Kidney (tissue), 14 donors: ENCODE data around the gene IDUA. TPM values are rescaled to one million over a fixed set of nuclear protein-coding genes. Genes with fewer than 3 reads are reported as not detected.

ENCODE experiments used
- DNase-seq, 5 donors: peaks; one replicate each; pipeline ENCODE4 v3.0.0-alpha.2; 2013 to 2020
- FAIRE-seq: peaks from 2 replicates; lab custom pipeline; 2012; peaks lifted over from hg19 to GRCh38; lab: Jason Lieb, UNC
- H3K27ac ChIP-seq, 2 donors: one replicate each; pipeline ENCODE4 v1.7.0; 2013; ENCODE audit warnings: low read depth in 2 of 2, low read length in 2 of 2, inconsistent platforms in 1 of 2
- H3K27me3 ChIP-seq: one replicate; pipeline ENCODE4 v1.7.1; 2013; ENCODE audit warnings: low read length, inconsistent platforms; ENCODE audit not compliant: control insufficient read depth, insufficient read depth
- H3K36me3 ChIP-seq, 3 donors: one replicate each; pipeline versions ENCODE4 v1.7.0 to v1.7.1; 2013; ENCODE audit warnings: low read length in 3 of 3, control low read depth in 1 of 3, inconsistent platforms in 1 of 3; ENCODE audit not compliant: insufficient read depth in 3 of 3, control insufficient read depth in 2 of 3
- H3K4me1 ChIP-seq, 3 donors: one replicate each; pipeline versions ENCODE4 v1.7.0 to v1.7.1; 2013; ENCODE audit warnings: low read length in 3 of 3, inconsistent platforms in 1 of 3, low read depth in 1 of 3; ENCODE audit not compliant: control insufficient read depth in 2 of 3, insufficient read depth in 2 of 3
- H3K4me3 ChIP-seq, 3 donors: one replicate each; pipeline versions ENCODE4 v1.7.0 to v1.8.1; 2013; ENCODE audit warnings: low read length in 3 of 3, control low read depth in 1 of 3, inconsistent platforms in 1 of 3
- H3K9ac ChIP-seq, 3 donors: one replicate each; pipeline versions ENCODE4 v1.7.0 to v1.7.1; 2013; ENCODE audit warnings: low read length in 3 of 3, control low read depth in 1 of 3, inconsistent platforms in 1 of 3
- H3K9me3 ChIP-seq, 3 donors: one replicate each; pipeline versions ENCODE4 v1.7.0 to v1.7.1; 2013; ENCODE audit warnings: low read length in 3 of 3, control low read depth in 1 of 3, inconsistent platforms in 1 of 3; ENCODE audit not compliant: control insufficient read depth in 2 of 3, insufficient read depth in 1 of 3
- CTCF ChIP-seq: IDR thresholded peaks from 3 replicates; pipeline ENCODE4 v1.5.1; 2012; ENCODE audit warnings: mild to moderate bottlenecking, moderate library complexity, borderline replicate concordance; ENCODE audit not compliant: insufficient read depth; ENCODE audit errors: extremely low read depth
- intact Hi-C: fragments of 100-400 bp; cut with DNase I; formaldehyde crosslinking; loops from one replicate; pipeline ENCODE4 v1.11.1; 2022
- polyA plus RNA-seq: library from polyadenylated mRNA; stranded (reverse); fragments of 350-450 nt; fragmentation: Illumina TruSeq; extraction: RNeasy Lipid Tissue Mini Kit (QIAGEN cat#74804); gene quantifications from one replicate; pipeline ENCODE4 v1.2.3, GENCODE V29; 2014; ENCODE audit warnings: low read depth, low replicate concordance; ENCODE audit not compliant: insufficient read depth
- total RNA-seq: library from RNA; stranded (reverse); fragmentation: NEBNext Ultra II Directional; extraction: Animal tissue kit (Norgen Biotek cat#: 25700); gene quantifications from one replicate; pipeline ENCODE4 v1.2.1, GENCODE V29; 2021
- donor health status: control.
- donor health status: control.
- donor health status: control.
- donor health status: control.
- donor health status: control.
- donor health status: DM: yes; HTN: yes; CAD: no.
- donor health status: Normal renal cell carcinoma (clear cell type).

Gene IDUA
- total and polyA plus RNA-seq, 2 donors from 2014 or later: 11.9 to 58.5 TPM

- no peak for TF ChIP-seq CTCF
- FAIRE-seq (no peak), DNase-seq (no peak)
- Histone ChIP-seq H3K4me3 (no peak overlapping the region), H3K9ac (no peak overlapping the region), H3K4me1 (peaks cover 0 to 7% (median 5%) of the 10 kb centered on the region in 3 donors), H3K36me3 (no peaks in the 10 kb centered on the region), H3K27me3 (peaks cover 18% of the 10 kb centered on the region), H3K9me3 (no peaks in the 10 kb centered on the region), H3K27ac (no peak overlapping the region)
- intact Hi-C loops: no loop called here
These were observed 15.9 kb downstream of the IDUA start for GRCh38 chr4:1002631-1003251.

GRCh38 chr4:1003271-1004070 lies 16.6 kb downstream of the IDUA start:
- Histone ChIP-seq H3K4me3 (no peak overlapping the region), H3K27me3 (peaks cover 12% of the 10 kb centered on the region), H3K27ac (no peak overlapping the region), H3K9me3 (no peaks in the 10 kb centered on the region), H3K36me3 (no peaks in the 10 kb centered on the region), H3K9ac (no peak overlapping the region), H3K4me1 (peaks cover 0 to 6% (median 0%) of the 10 kb centered on the region in 3 donors)
- DNase-seq (no peak), FAIRE-seq (no peak)
- intact Hi-C loops: no loop called here
- TF ChIP-seq CTCF: no peak

GRCh38 chr4:1004071-1004418 lies 17.2 kb downstream of the IDUA start:
- peaks cover 0 to 9% (median 0%) of the 10 kb centered on the region in 3 donors for H3K4me1 ChIP-seq
- peaks cover 13% of the 10 kb centered on the region for H3K27me3 ChIP-seq
- FAIRE-seq: no peak
- intact Hi-C loops: no loop called here
- H3K36me3 ChIP-seq: no peaks in the 10 kb centered on the region
- no peak overlapping the region for H3K9ac ChIP-seq
- no peaks in the 10 kb centered on the region for H3K9me3 ChIP-seq
- TF ChIP-seq CTCF: no peak
- no peak overlapping the region for H3K4me3 ChIP-seq
- no peak overlapping the region for H3K27ac ChIP-seq
- DNase-seq: no peak
